ENCODE data around the gene SLC9B2. TPM values are rescaled to one million over a fixed set of nuclear protein-coding genes. Genes with fewer than 3 reads are reported as not detected.

SLC9B2 gene
- total RNA-seq, 2 experiments from 2014 or later, result 26.5 to 36.5 TPM

DNA sequence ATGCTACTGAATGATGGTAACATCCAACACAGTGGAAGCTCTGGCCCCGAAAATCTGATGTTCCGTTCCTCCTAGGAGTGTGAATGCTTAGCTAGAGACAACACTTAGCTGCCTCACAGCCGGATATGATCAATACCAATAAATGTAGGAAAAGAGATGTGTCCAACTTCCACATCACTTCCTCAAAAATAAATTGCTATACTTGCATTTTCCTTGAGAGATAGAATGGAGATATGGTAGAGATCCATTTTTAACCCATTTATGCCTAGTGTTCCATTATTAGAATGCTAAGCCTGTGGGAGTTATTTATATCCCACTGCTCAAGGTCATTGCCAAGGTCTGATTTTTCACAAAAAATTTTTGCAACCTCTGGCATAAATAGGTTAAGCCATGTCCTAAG lies 51.6 kb downstream of the SLC9B2 start:
- H3K36me3 ChIP-seq (ENCODE audit: insufficient read depth, low read length), result peaks cover 33% of the 10 kb centered on the region
- H3K79me2 ChIP-seq (ENCODE audit: insufficient read depth, low read depth, low read length), result no peaks in the 10 kb centered on the region
- intact Hi-C loops (cut with micrococcal nuclease; ENCODE audit: unreplicated experiment), result no loop called here
- H4K20me1 ChIP-seq (ENCODE audit: insufficient read depth, low read length), result no peaks in the 10 kb centered on the region
- no peak for DNase-seq (ENCODE audit: low spot score)
- BruUV-seq (replicated peaks), result no TSS peak
- no peaks in the 10 kb centered on the region for H3K9me3 ChIP-seq (ENCODE audit: low read length)
- no peak overlapping the region for H3K27ac ChIP-seq (ENCODE audit: low read depth, low read length, poor library complexity, severe bottlenecking)
- no peaks in the 10 kb centered on the region for H3K4me1 ChIP-seq (ENCODE audit: insufficient read depth, low read length, poor library complexity, severe bottlenecking)
- H3K4me3 ChIP-seq (ENCODE audit: low read depth, low read length, poor library complexity, severe bottlenecking), result no peak overlapping the region
- H3K9me2 ChIP-seq (ENCODE audit: insufficient read depth, low read length), result no peaks in the 10 kb centered on the region
- TF ChIP-seq EZH2phosphoT487 (IDR thresholded peaks at IDR 0.05; ENCODE audit: borderline replicate concordance, low read depth, low read length) (no peak), CTCF (conservative IDR thresholded peaks at IDR 0.05; ENCODE audit: low read length) (no peak)
- POLR2A ChIA-PET, result interaction anchor here (0.7 kb wide), 1 partner anchor 1600 kb away, joined by 3 read pairs; no protein-coding TSS in a partner anchor
- no peak overlapping the region for H3K4me2 ChIP-seq (ENCODE audit: low read length)
- H2AFZ ChIP-seq (ENCODE audit: low read length), result no peak overlapping the region
- CTCF ChIA-PET (ENCODE audit: unreplicated experiment), result no interaction called here

DNA sequence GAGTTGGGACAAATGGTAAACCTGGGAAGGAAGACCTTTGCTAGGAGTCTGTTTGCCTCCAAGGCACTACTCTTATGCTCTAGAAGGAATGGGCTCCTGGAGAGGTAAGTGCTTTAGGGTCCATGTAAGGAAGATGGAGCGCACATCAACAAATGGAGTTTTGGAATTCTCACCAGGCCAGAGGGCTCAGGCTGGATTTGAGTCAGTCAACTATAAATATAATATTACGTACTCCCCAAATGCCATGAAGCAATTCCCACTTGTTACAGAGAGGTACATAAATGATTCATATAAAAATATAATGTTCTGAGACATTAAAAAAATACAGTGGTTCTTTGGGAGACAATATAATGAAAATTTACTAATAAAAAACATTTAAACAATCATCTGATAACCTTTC lies 55.4 kb downstream of the SLC9B2 start:
- no peaks in the 10 kb centered on the region for H3K9me2 ChIP-seq (ENCODE audit: insufficient read depth, low read length)
- no peak overlapping the region for H3K4me2 ChIP-seq (ENCODE audit: low read length)
- no peak overlapping the region for H3K4me3 ChIP-seq (ENCODE audit: low read depth, low read length, poor library complexity, severe bottlenecking)
- peaks cover 11% of the 10 kb centered on the region for H3K4me1 ChIP-seq (ENCODE audit: insufficient read depth, low read length, poor library complexity, severe bottlenecking)
- TF ChIP-seq CTCF (conservative IDR thresholded peaks at IDR 0.05; ENCODE audit: low read length) (no peak), EZH2phosphoT487 (IDR thresholded peaks at IDR 0.05; ENCODE audit: borderline replicate concordance, low read depth, low read length) (no peak)
- CTCF ChIA-PET (ENCODE audit: unreplicated experiment), result no interaction called here
- H3K36me3 ChIP-seq (ENCODE audit: insufficient read depth, low read length), result peaks cover 14% of the 10 kb centered on the region; the same call in 1 of the 2 replicates
- POLR2A ChIA-PET, result interaction anchor here (0.6 kb wide), 1 partner anchor 360 kb away, joined by 3 read pairs; no protein-coding TSS in a partner anchor
- no peaks in the 10 kb centered on the region for H3K9me3 ChIP-seq (ENCODE audit: low read length)
- BruUV-seq (replicated peaks), result no TSS peak
- no peak overlapping the region for H2AFZ ChIP-seq (ENCODE audit: low read length)
- DNase-seq (ENCODE audit: low spot score), result no peak
- H3K27ac ChIP-seq (ENCODE audit: low read depth, low read length, poor library complexity, severe bottlenecking), result no peak overlapping the region
- intact Hi-C loops (cut with micrococcal nuclease; ENCODE audit: unreplicated experiment), result no loop called here
- no peaks in the 10 kb centered on the region for H3K79me2 ChIP-seq (ENCODE audit: insufficient read depth, low read depth, low read length)
- no peaks in the 10 kb centered on the region for H4K20me1 ChIP-seq (ENCODE audit: insufficient read depth, low read length)

DNA sequence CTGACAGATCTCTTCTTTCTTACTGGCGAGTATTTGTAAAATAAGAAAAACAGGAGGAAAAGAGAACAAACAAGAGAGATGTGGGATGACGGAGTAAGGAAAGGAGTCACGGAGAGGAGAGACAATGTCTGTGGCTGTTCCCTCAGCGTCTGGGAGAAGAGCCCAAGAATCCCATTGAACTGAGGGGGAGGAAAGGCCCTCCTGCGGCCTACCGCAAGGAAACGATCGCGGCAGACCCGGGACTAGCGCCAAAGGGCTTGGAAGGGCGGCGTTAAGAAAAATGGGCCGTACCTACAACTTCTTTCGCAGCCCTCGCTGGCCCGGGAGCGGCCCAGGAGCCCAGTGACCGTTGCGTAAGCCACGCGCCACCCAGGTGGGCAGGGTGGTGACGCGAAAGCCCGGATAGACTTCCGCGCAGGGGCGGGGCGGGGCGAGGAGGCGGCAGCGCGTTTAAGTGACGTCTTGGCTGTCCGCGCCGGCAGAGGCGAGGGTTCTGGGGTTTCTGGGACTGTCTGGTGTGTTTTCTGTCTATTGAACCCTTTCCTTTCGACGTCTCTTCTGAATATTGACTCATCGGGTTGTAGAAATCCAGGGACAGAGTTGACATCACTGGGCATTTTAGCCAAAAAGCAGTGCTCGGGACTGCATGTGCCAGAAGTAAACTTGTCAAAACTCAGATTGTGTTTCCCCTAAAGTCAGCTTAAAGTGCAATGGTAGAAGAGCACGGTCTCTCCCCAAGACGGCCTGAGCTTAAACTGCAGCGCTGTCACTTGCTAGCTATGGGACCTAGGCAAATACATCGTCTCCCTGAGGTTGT lies 57.0 kb downstream of the SLC9B2 start, which contains the start of gene SLC9B1:
Gene SLC9B1, minus strand, starts transcription at position 398 of the 817 bp plus-strand sequence. CDS start 27,994 bp downstream, outside the sequence.
- no TSS peak for BruUV-seq (replicated peaks)
- no peak for TF ChIP-seq EZH2phosphoT487 (IDR thresholded peaks at IDR 0.05; ENCODE audit: borderline replicate concordance, low read depth, low read length)
- TF ChIP-seq CTCF (conservative IDR thresholded peaks at IDR 0.05; ENCODE audit: low read length), result no peak

More for the DNA sequence above, 57.0 kb downstream of the SLC9B2 start, which contains the start of gene SLC9B1:
- H3K9me3 ChIP-seq (ENCODE audit: low read length), result no peaks in the 10 kb centered on the region
- no peaks in the 10 kb centered on the region for H3K36me3 ChIP-seq (ENCODE audit: insufficient read depth, low read length)
- ChIA-PET POLR2A (interaction anchor here (0.7 to 1.4 kb wide), 5 partner anchors 10 to 145 kb away, joined by 3 to 5 read pairs (median 3); no protein-coding TSS in a partner anchor), CTCF (ENCODE audit: unreplicated experiment) (no interaction called here)
- no peaks in the 10 kb centered on the region for H4K20me1 ChIP-seq (ENCODE audit: insufficient read depth, low read length)
- H3K4me2 ChIP-seq (ENCODE audit: low read length), result peak within 1 kb of the TSS; percentile 63
- intact Hi-C loops (cut with micrococcal nuclease; ENCODE audit: unreplicated experiment), result no loop called here
- DNase-seq (ENCODE audit: low spot score), result peak; percentile 81
- peak within 1 kb of the TSS; percentile 73 for H2AFZ ChIP-seq (ENCODE audit: low read length)
- no peaks in the 10 kb centered on the region for H3K79me2 ChIP-seq (ENCODE audit: insufficient read depth, low read depth, low read length)
- H3K4me3 ChIP-seq (ENCODE audit: low read depth, low read length, poor library complexity, severe bottlenecking), result peak within 1 kb of the TSS; percentile 76
- H3K27ac ChIP-seq (ENCODE audit: low read depth, low read length, poor library complexity, severe bottlenecking), result peak within 1 kb of the TSS; percentile 39
- H3K4me1 ChIP-seq (ENCODE audit: insufficient read depth, low read length, poor library complexity, severe bottlenecking), result peaks cover 11% of the 10 kb centered on the region
- H3K9me2 ChIP-seq (ENCODE audit: insufficient read depth, low read length), result no peaks in the 10 kb centered on the region

All from OCI-LY7 (cell line).